Brain microvascular endothelial cell (primary cell): ENCODE results near the gene DNAJB4.
"Not testable (repeated sequence)": the region's sequence is repeated elsewhere in the genome, so short reads cannot be mapped to it uniquely, and the experiment has no call there.

Source experiments
- DNase-seq: peaks from one replicate; pipeline ENCODE4 v3.0.0-alpha.2; 2020
- H3K27ac ChIP-seq: fragments of 250-450 bp; sonication (Bioruptor Pico); 2 replicates; pipeline ENCODE4 v1.5.1; 2020; ENCODE audit warnings: mild to moderate bottlenecking, moderate library complexity
- H3K27me3 ChIP-seq: fragments of 250-450 bp; sonication (Bioruptor Pico); replicated peaks from 2 replicates; pipeline ENCODE4 v1.5.1; 2020; ENCODE audit warnings: mild to moderate bottlenecking
- H3K36me3 ChIP-seq: fragments of 250-450 bp; sonication (Bioruptor Pico); replicated peaks from 2 replicates; pipeline ENCODE4 v1.5.1; 2020; ENCODE audit warnings: mild to moderate bottlenecking
- H3K4me3 ChIP-seq: 2 replicates; pipeline ENCODE4 v1.5.1; 2011; ENCODE audit warnings: low read depth, mild to moderate bottlenecking, control low read depth, low read length, moderate library complexity
- CTCF ChIP-seq: IDR thresholded peaks from 2 replicates; pipeline ENCODE4 v1.5.1; 2011; ENCODE audit warnings: low read depth, mild to moderate bottlenecking, moderate library complexity, low read length, control low read depth, inconsistent platforms; ENCODE audit errors: missing control alignments
- in situ Hi-C: cut with HindIII; loops from 2 replicates; pipeline ENCODE4 v1.10.0; 2017; ENCODE audit warnings: low sequenced_read_pairs, low pct_ligation_motif_present

The DNAJB4 gene

GRCh38 chr1:77976433-77977076, 28.2 kb upstream of the DNAJB4 start:
- in situ Hi-C loops, result no loop called here
- H3K27me3 ChIP-seq, result no peaks in the 10 kb centered on the region
- TF ChIP-seq CTCF, result no peak
- DNase-seq, result no peak
- no peak overlapping the region for H3K27ac ChIP-seq
- H3K36me3 ChIP-seq, result peaks cover 5% of the 10 kb centered on the region
- peak overlapping the region; percentile 66 for H3K4me3 ChIP-seq

- H3K27ac ChIP-seq, result peak overlapping the region; percentile 98
- peak overlapping the region; percentile 66 for H3K4me3 ChIP-seq
- no peak for DNase-seq
- peaks cover 5% of the 10 kb centered on the region for H3K36me3 ChIP-seq
- in situ Hi-C loops, result no loop called here
- TF ChIP-seq CTCF, result no peak
- H3K27me3 ChIP-seq, result no peaks in the 10 kb centered on the region
Measured at GRCh38 chr1:77977989-77978292, 26.8 kb upstream of the DNAJB4 start.

- no peak for TF ChIP-seq CTCF
- Histone ChIP-seq H3K27ac (peak overlapping the region; percentile 98), H3K4me3 (peak overlapping the region; percentile 66), H3K27me3 (no peaks in the 10 kb centered on the region), H3K36me3 (peaks cover 5% of the 10 kb centered on the region)
- in situ Hi-C loops, result no loop called here
- peak; percentile 89 for DNase-seq
Measured at GRCh38 chr1:77978293-77978968, 26.3 kb upstream of the DNAJB4 start.

- Histone ChIP-seq H3K27ac (peak within 1 kb of the TSS; percentile 98), H3K36me3 (peaks cover 5% of the 10 kb centered on the region), H3K27me3 (no peaks in the 10 kb centered on the region), H3K4me3 (peak within 1 kb of the TSS; percentile 66)
- peak; percentile 98 for DNase-seq
- peak; percentile 86 for TF ChIP-seq CTCF
- in situ Hi-C loops, result no loop called here
Measured at GRCh38 chr1:77978969-77979876, 25.5 kb upstream of the DNAJB4 start, which contains the start of gene FUBP1. Gene FUBP1, minus strand, starts transcription at chr1:77979072. Its CDS starts 68 bp downstream, at chr1:77979004.

GRCh38 chr1:77983352-77983996, 21.3 kb upstream of the DNAJB4 start:
- DNase-seq, H3K36me3 ChIP-seq, in situ Hi-C loops, H3K27ac ChIP-seq, H3K27me3 ChIP-seq, H3K4me3 ChIP-seq: not testable (repeated sequence)

- no peak for DNase-seq
- TF ChIP-seq CTCF, result no peak
- no peaks in the 10 kb centered on the region for H3K36me3 ChIP-seq
- in situ Hi-C loops, result no loop called here
- no peak overlapping the region for H3K4me3 ChIP-seq
- no peak overlapping the region for H3K27ac ChIP-seq
- no peaks in the 10 kb centered on the region for H3K27me3 ChIP-seq
Measured at GRCh38 chr1:77983997-77984355, 20.8 kb upstream of the DNAJB4 start.
